Endothelial cell (in vitro differentiated cells): Measurements from ENCODE around the gene PRKCA. TPM values are rescaled to one million over a fixed set of nuclear protein-coding genes. Genes with fewer than 3 reads are reported as not detected.

Experiments
- DNase-seq: peaks from one replicate; pipeline ENCODE4 v3.0.0; 2021; ENCODE audit warnings: low spot score
- H3K27ac Mint-ChIP-seq: one replicate; pipeline ENCODE4 v1.8.0; 2021; ENCODE audit warnings: mixed read lengths, inconsistent platforms; ENCODE audit not compliant: unreplicated experiment
- H3K27me3 Mint-ChIP-seq: one replicate; pipeline ENCODE4 v1.8.0; 2021; ENCODE audit warnings: mild to moderate bottlenecking, moderate library complexity, mixed read lengths, inconsistent platforms; ENCODE audit not compliant: unreplicated experiment
- H3K36me3 Mint-ChIP-seq: one replicate; pipeline ENCODE4 v1.8.0; 2021; ENCODE audit warnings: mild to moderate bottlenecking, low read depth, mixed read lengths, inconsistent platforms; ENCODE audit not compliant: unreplicated experiment
- H3K4me1 Mint-ChIP-seq: one replicate; pipeline ENCODE4 v1.8.0; 2021; ENCODE audit warnings: mild to moderate bottlenecking, mixed read lengths, inconsistent platforms; ENCODE audit not compliant: unreplicated experiment
- H3K4me3 Mint-ChIP-seq: one replicate; pipeline ENCODE4 v1.8.0; 2021; ENCODE audit warnings: mild to moderate bottlenecking, mixed read lengths, inconsistent platforms; ENCODE audit not compliant: unreplicated experiment
- H3K9me3 Mint-ChIP-seq: one replicate; pipeline ENCODE4 v1.8.0; 2021; ENCODE audit warnings: mixed read lengths, inconsistent platforms; ENCODE audit not compliant: unreplicated experiment
- CTCF ChIP-seq: fragments of 200-600 bp; sonication (generic); IDR thresholded peaks from one replicate; pipeline ENCODE4 v1.5.0; 2021; ENCODE audit warnings: antibody characterized with exemption; ENCODE audit not compliant: unreplicated experiment
- total RNA-seq: library from RNA; stranded (reverse); fragmentation: NEBNext Ultra II Directional; extraction: Animal tissue kit (Norgen Biotek cat#: 25700); gene quantifications from one replicate; pipeline ENCODE4 v1.2.1, GENCODE V29; 2021; ENCODE audit not compliant: unreplicated experiment

The PRKCA gene
- total RNA-seq, 1 donor from 2014 or later = 2.1 TPM

DNA sequence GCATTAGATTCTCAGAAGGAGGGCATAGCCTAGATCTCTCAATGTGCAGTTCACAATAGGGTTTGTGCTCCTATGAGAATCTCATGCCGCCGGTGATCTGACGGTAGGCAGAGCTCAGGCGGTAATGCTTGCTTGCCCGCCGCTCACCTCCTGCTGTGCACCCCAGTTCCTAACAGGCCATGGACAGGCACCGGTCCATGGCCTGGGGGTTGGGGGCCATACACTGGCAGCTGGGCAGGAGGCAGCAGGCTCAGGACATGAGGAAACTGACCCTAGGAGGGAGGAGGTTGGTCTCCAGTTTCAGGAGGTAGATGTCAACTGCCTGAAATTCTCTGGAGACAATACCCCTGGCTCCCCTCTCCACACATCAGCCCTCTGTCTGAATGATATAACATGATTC is 287.5 kb downstream of the PRKCA start:
- no peaks in the 10 kb centered on the region for H3K36me3 Mint-ChIP-seq
- H3K27ac Mint-ChIP-seq = no peak overlapping the region
- DNase-seq = no peak
- peaks cover 4% of the 10 kb centered on the region for H3K27me3 Mint-ChIP-seq
- H3K9me3 Mint-ChIP-seq = no peaks in the 10 kb centered on the region
- TF ChIP-seq CTCF = no peak
- H3K4me1 Mint-ChIP-seq = peaks cover 6% of the 10 kb centered on the region
- no peak overlapping the region for H3K4me3 Mint-ChIP-seq

DNA sequence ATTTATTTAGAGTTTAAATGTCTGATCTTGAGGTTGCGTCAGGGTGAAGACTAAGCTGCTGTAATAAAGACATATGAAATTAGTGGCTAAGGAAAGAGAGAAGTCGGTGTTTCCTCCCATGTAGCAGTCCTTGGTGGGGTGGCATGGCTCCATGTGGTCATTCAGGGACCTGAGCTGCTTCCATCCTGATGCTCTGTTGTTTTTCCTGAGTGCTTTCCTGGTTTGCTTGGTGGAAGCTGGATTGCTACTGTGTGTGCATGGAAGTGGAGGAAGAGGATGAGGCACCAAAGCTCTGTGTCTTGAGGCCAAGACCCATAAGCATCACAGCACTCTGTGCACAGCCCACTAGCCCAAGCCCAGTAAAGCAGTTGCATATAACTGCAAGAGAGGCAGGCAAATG is 290.7 kb downstream of the PRKCA start:
- Mint-ChIP-seq H3K36me3 (no peaks in the 10 kb centered on the region), H3K4me3 (no peak overlapping the region), H3K9me3 (no peaks in the 10 kb centered on the region), H3K27ac (no peak overlapping the region), H3K4me1 (peaks cover 3% of the 10 kb centered on the region), H3K27me3 (peaks cover 4% of the 10 kb centered on the region)
- TF ChIP-seq CTCF = no peak
- DNase-seq = no peak

DNA sequence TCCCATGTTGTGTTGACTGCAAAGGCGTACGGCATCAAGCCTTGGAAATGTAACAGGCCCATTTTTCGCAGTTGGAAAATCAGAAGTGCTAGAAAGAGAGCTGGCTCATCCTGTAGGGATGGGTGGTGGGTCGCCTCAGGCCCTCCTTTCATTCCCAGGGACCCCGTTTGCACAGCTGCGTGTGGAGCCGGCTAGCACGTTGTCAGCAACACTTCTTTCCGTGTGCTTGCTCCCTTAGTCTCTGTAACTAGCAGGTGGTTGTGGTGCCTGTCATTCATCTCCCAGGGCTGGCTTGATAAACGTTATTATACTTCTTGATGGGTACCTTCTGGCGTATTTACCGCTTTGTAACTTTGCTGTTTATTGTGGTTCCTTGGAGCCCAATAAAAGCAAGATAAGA is 293.5 kb downstream of the PRKCA start:
- no peak overlapping the region for H3K4me3 Mint-ChIP-seq
- peaks cover 4% of the 10 kb centered on the region for H3K27me3 Mint-ChIP-seq
- H3K27ac Mint-ChIP-seq = no peak overlapping the region
- DNase-seq = no peak
- no peak for TF ChIP-seq CTCF
- no peaks in the 10 kb centered on the region for H3K36me3 Mint-ChIP-seq
- no peaks in the 10 kb centered on the region for H3K4me1 Mint-ChIP-seq
- H3K9me3 Mint-ChIP-seq = no peaks in the 10 kb centered on the region

DNA sequence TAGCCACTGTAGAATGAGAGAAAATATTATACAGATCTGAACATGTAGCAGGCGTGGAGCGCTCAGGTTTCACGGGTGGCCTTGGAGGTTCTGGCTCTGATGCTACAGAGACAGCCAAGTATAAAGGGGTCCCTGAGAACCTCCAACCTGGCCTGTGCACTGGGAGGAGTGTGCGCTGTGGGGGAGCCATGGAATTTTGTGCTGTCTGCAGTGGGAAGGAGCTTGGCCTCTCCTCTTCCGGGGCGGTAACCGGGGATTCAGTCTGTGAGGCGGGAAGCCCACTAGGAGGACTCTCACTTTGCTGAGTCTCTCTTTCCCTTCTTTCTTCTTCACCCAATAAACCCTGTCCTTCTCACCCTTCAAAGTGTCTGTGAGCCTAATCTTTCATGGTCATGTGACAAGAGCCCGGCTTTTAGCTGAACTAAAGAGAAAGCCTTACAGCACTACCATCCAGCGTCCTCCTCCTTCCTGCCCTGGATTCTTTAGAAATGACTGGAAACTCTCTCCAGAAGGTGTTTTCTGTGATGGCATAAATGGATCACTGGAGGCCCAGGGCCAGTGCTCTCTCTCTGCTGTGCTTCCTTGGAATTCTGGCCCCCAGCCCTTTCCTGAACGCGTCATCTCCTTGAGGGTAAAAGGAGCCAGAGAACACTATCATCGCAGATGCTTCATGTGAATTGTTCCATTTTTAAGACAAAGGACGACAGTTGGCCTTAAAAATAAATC is 300.4 kb downstream of the PRKCA start:
- H3K4me3 Mint-ChIP-seq = no peak overlapping the region

More for the DNA sequence above, 300.4 kb downstream of the PRKCA start:
- H3K9me3 Mint-ChIP-seq = no peaks in the 10 kb centered on the region
- H3K4me1 Mint-ChIP-seq = no peaks in the 10 kb centered on the region
- no peak overlapping the region for H3K27ac Mint-ChIP-seq
- no peak for TF ChIP-seq CTCF
- DNase-seq = no peak
- H3K36me3 Mint-ChIP-seq = no peaks in the 10 kb centered on the region
- H3K27me3 Mint-ChIP-seq = peaks cover 2% of the 10 kb centered on the region
